ENCODE measurements around the gene DAPK1.

The DAPK1 gene

GRCh38 chr9:87750726-87751125 lies 253.1 kb downstream of the DAPK1 start:
- no peak for DNase-seq

- DNase-seq: no peak
These were observed 253.8 kb downstream of the DAPK1 start for GRCh38 chr9:87751423-87751822.

GRCh38 chr9:87751868-87752267 lies 254.2 kb downstream of the DAPK1 start:
- no peak for DNase-seq

GRCh38 chr9:87753313-87753712 lies 255.6 kb downstream of the DAPK1 start:
- no peak for DNase-seq

Measured in fibroblast of skin of back (primary cell).